Suppressor macrophage treated with lipopolysaccharide for 4 hours (primary cell): ENCODE results near the gene GLOD4.
"Not testable (repeated sequence)": the region's sequence is repeated elsewhere in the genome, so short reads cannot be mapped to it uniquely, and the experiment has no call there.

ENCODE experiments used
- DNase-seq: peaks from one replicate; pipeline ENCODE4 v3.0.0-alpha.2; 2020

Gene GLOD4

GRCh38 chr17:781805-782731, at the start of gene GLOD4, which contains the start of gene MRM3:
Gene GLOD4, minus strand, starts transcription at chr17:782280. Its CDS starts 25 bp downstream, at chr17:782255.
Gene MRM3, plus strand, starts transcription at chr17:782353. Its CDS starts 26 bp downstream, at chr17:782379.
- DNase-seq, result peak; percentile 95

- DNase-seq, result no peak
Observed at GRCh38 chr17:830950-831349, 48.9 kb upstream of the GLOD4 start.

GRCh38 chr17:830381-830780, 48.3 kb upstream of the GLOD4 start:
- DNase-seq, result no peak

GRCh38 chr17:829614-830013, 47.5 kb upstream of the GLOD4 start:
- not testable (repeated sequence) for DNase-seq

- DNase-seq, result no peak
Observed at GRCh38 chr17:828761-829160, 46.7 kb upstream of the GLOD4 start.

GRCh38 chr17:826778-827177, 44.7 kb upstream of the GLOD4 start:
- DNase-seq, result no peak

- DNase-seq, result no peak
Observed at GRCh38 chr17:825216-825615, 43.1 kb upstream of the GLOD4 start.

GRCh38 chr17:824378-824777, 42.3 kb upstream of the GLOD4 start:
- DNase-seq, result no peak

GRCh38 chr17:823501-823902, 41.4 kb upstream of the GLOD4 start:
- DNase-seq, result no peak

- DNase-seq, result no peak
Observed at GRCh38 chr17:819251-819650, 37.2 kb upstream of the GLOD4 start.

GRCh38 chr17:814371-814770, 32.3 kb upstream of the GLOD4 start:
- DNase-seq, result no peak

- no peak for DNase-seq
Observed at GRCh38 chr17:812638-813204, 30.6 kb upstream of the GLOD4 start.

GRCh38 chr17:811051-811784, 29.1 kb upstream of the GLOD4 start:
- DNase-seq, result no peak

- no peak for DNase-seq
Observed at GRCh38 chr17:807523-808294, 25.6 kb upstream of the GLOD4 start.

- DNase-seq, result no peak
Observed at GRCh38 chr17:806781-807522, 24.9 kb upstream of the GLOD4 start.

GRCh38 chr17:806346-806745, 24.3 kb upstream of the GLOD4 start:
- DNase-seq, result no peak

GRCh38 chr17:805886-806285, 23.8 kb upstream of the GLOD4 start:
- DNase-seq, result not testable (repeated sequence)

- no peak for DNase-seq
Observed at GRCh38 chr17:804541-805435, 22.7 kb upstream of the GLOD4 start.

GRCh38 chr17:802901-803881, 21.1 kb upstream of the GLOD4 start:
- no peak for DNase-seq

- DNase-seq, result no peak
Observed at GRCh38 chr17:802481-802880, 20.4 kb upstream of the GLOD4 start.
